IMR-90 (cell line): ENCODE data around the gene MALT1. TPM values are rescaled to one million over a fixed set of nuclear protein-coding genes. Genes with fewer than 3 reads are reported as not detected.

Experiments
- ATAC-seq: fragments of 200-7000 bp; cut with Tn5 transposase; 2 replicates; pipeline ENCODE4 v1.9.1; 2020; ENCODE audit warnings: low read depth, mild to moderate bottlenecking, moderate library complexity
- BruUV-seq: library from RNA; stranded (reverse); fragments of 400-500 nt; replicated peaks from 2 replicates; lab custom pipeline; 2021; lab: Mats Ljungman, UMichigan
- CTCF ChIA-PET: fragments of 300-600 bp; formaldehyde crosslinking; extraction: SDS; loops from one replicate; lab custom pipeline; 2021; ENCODE audit warnings: antibody characterized with exemption; lab: Yijun Ruan, JAX
- POLR2A ChIA-PET: fragments of 300-600 bp; sonication (Branson Sonifier 250); formaldehyde crosslinking; loops from one replicate; lab custom pipeline; 2022; ENCODE audit warnings: antibody characterized with exemption; ENCODE audit not compliant: unreplicated experiment; lab: Charles Lee
- DNase-seq: peaks from one replicate; pipeline ENCODE4 v3.0.0; 2013
- H2AFZ ChIP-seq: replicated peaks from 2 replicates; pipeline ENCODE3; 2013; ENCODE audit warnings: low read length, mild to moderate bottlenecking; ENCODE audit not compliant: poor library complexity
- H2AK5ac ChIP-seq: 2 replicates; pipeline ENCODE4 v1.6.1; 2013; ENCODE audit warnings: low read depth, low read length, inconsistent platforms
- H2AK9ac ChIP-seq: replicated peaks from 2 replicates; pipeline ENCODE3; 2013; ENCODE audit warnings: mild to moderate bottlenecking, low read depth, low read length, moderate library complexity; ENCODE audit not compliant: poor library complexity
- H2BK120ac ChIP-seq: 2 replicates; pipeline ENCODE4 v1.6.1; 2013; ENCODE audit warnings: low read depth, low read length, inconsistent platforms
- H2BK15ac ChIP-seq: 3 replicates; pipeline ENCODE4 v1.6.1; 2013; ENCODE audit warnings: low read depth, low read length, inconsistent platforms
- H2BK20ac ChIP-seq: 2 replicates; pipeline ENCODE4 v1.6.1; 2013; ENCODE audit warnings: low read depth, mild to moderate bottlenecking, inconsistent platforms, low read length, moderate library complexity
- H2BK5ac ChIP-seq: 2 replicates; pipeline ENCODE4 v1.6.1; 2013; ENCODE audit warnings: mild to moderate bottlenecking, low read depth, low read length, inconsistent platforms; ENCODE audit not compliant: poor library complexity, severe bottlenecking
- H3K14ac ChIP-seq: replicated peaks from 2 replicates; pipeline ENCODE4 v1.6.1; 2013; ENCODE audit warnings: low read depth, low read length, inconsistent platforms
- H3K18ac ChIP-seq: 2 replicates; pipeline ENCODE4 v1.6.1; 2013; ENCODE audit warnings: low read depth, low read length, control low read depth
- H3K23ac ChIP-seq: 2 replicates; pipeline ENCODE4 v1.6.1; 2013; ENCODE audit warnings: low read depth, low read length, inconsistent platforms
- H3K27ac ChIP-seq: 2 replicates; pipeline ENCODE4 v1.5.1; 2013; ENCODE audit warnings: mild to moderate bottlenecking, control low read depth, low read length; ENCODE audit not compliant: insufficient read depth
- H3K27me3 ChIP-seq: 2 replicates; pipeline ENCODE4 v1.6.1; 2013; ENCODE audit warnings: low read length; ENCODE audit not compliant: control insufficient read depth, insufficient read depth
- H3K36me3 ChIP-seq: 2 replicates; pipeline ENCODE4 v1.6.1; 2013; ENCODE audit warnings: low read length, mixed read lengths; ENCODE audit not compliant: control insufficient read depth, insufficient read depth
- H3K4ac ChIP-seq: 2 replicates; pipeline ENCODE4 v1.6.1; 2013; ENCODE audit warnings: low read depth, low read length, inconsistent platforms
- H3K4me1 ChIP-seq: 2 replicates; pipeline ENCODE4 v1.6.1; 2013; ENCODE audit warnings: low read length, mixed read lengths; ENCODE audit not compliant: control insufficient read depth, insufficient read depth
- H3K4me2 ChIP-seq: 2 replicates; pipeline ENCODE4 v1.6.1; 2013; ENCODE audit warnings: low read depth, mild to moderate bottlenecking, control low read depth, low read length, moderate library complexity
- H3K4me3 ChIP-seq: 2 replicates; pipeline ENCODE4 v1.5.1; 2013; ENCODE audit warnings: low read depth, mild to moderate bottlenecking, control low read depth, low read length, moderate library complexity; ENCODE audit not compliant: insufficient read depth
- H3K56ac ChIP-seq: 2 replicates; pipeline ENCODE4 v1.6.1; 2013; ENCODE audit warnings: low read length, inconsistent platforms; ENCODE audit not compliant: insufficient read depth; ENCODE audit errors: extremely low read depth
- H3K79me1 ChIP-seq, 2 experiments: 2 replicates each; pipeline ENCODE4 v1.6.1; 2013; ENCODE audit warnings: low read length in 2 of 2, inconsistent platforms in 1 of 2, low read depth in 1 of 2
- H3K9ac ChIP-seq: 2 replicates; pipeline ENCODE4 v1.6.1; 2013; ENCODE audit warnings: low read depth, low read length, control low read depth
- H3K9me1 ChIP-seq: 2 replicates; pipeline ENCODE4 v1.6.1; 2013; ENCODE audit warnings: low read length, inconsistent platforms; ENCODE audit not compliant: insufficient read depth
- H3K9me3 ChIP-seq: 2 replicates; pipeline ENCODE4 v1.6.1; 2013; ENCODE audit warnings: low read length; ENCODE audit not compliant: control insufficient read depth, insufficient read depth
- H4K20me1 ChIP-seq: 2 replicates; pipeline ENCODE4 v1.6.1; 2013; ENCODE audit warnings: low read length, inconsistent platforms; ENCODE audit not compliant: insufficient read depth
- H4K5ac ChIP-seq: 2 replicates; pipeline ENCODE4 v1.6.1; 2013; ENCODE audit warnings: mild to moderate bottlenecking, low read depth, low read length, control low read depth
- H4K8ac ChIP-seq, 2 experiments: 2 replicates each; pipeline ENCODE4 v1.6.1; 2013; ENCODE audit warnings: low read depth in 2 of 2, low read length in 2 of 2, control low read depth in 1 of 2, inconsistent platforms in 1 of 2
- H4K91ac ChIP-seq: 2 replicates; pipeline ENCODE4 v1.6.1; 2013; ENCODE audit warnings: low read depth, low read length, inconsistent platforms; ENCODE audit not compliant: insufficient read depth
- BHLHE40 ChIP-seq: fragments of 150-350 bp; IDR thresholded peaks from 2 replicates; pipeline ENCODE4 v1.6.1; 2016; ENCODE audit warnings: mild to moderate bottlenecking, low read depth, low read length
- CEBPB ChIP-seq: IDR thresholded peaks from 2 replicates; pipeline ENCODE4 v1.6.1; 2012; ENCODE audit warnings: low read depth, low read length, improper control_type of control experiment
- CHD1 ChIP-seq: IDR thresholded peaks from 2 replicates; pipeline ENCODE4 v1.6.1; 2012; ENCODE audit warnings: low read depth, low read length, improper control_type of control experiment
- CTCF ChIP-seq: conservative IDR thresholded peaks from 2 replicates; pipeline ENCODE4 v1.5.1; 2012; ENCODE audit warnings: mild to moderate bottlenecking, low read depth, low read length, improper control_type of control experiment
- FOS ChIP-seq: fragments of 150-350 bp; IDR thresholded peaks from 2 replicates; pipeline ENCODE4 v1.6.1; 2016; ENCODE audit warnings: low read depth, low read length
- MAFK ChIP-seq: IDR thresholded peaks from 2 replicates; pipeline ENCODE4 v1.6.1; 2012; ENCODE audit warnings: low read depth, low read length, improper control_type of control experiment
- MAZ ChIP-seq: IDR thresholded peaks from 2 replicates; pipeline ENCODE4 v1.6.1; 2012; ENCODE audit warnings: low read depth, mild to moderate bottlenecking, low read length, improper control_type of control experiment, moderate library complexity, borderline replicate concordance
- MXI1 ChIP-seq: IDR thresholded peaks from 2 replicates; pipeline ENCODE4 v1.6.1; 2012; ENCODE audit warnings: low read depth, mild to moderate bottlenecking, low read length, moderate library complexity, borderline replicate concordance
- NFE2L2 ChIP-seq: fragments of 150-350 bp; IDR thresholded peaks from 2 replicates; pipeline ENCODE4 v1.6.1; 2016; ENCODE audit warnings: low read depth, mild to moderate bottlenecking, low read length
- POLR2A ChIP-seq: IDR thresholded peaks from 2 replicates; pipeline ENCODE4 v1.6.1; 2012; ENCODE audit warnings: mild to moderate bottlenecking, low read depth, low read length
- RAD21 ChIP-seq: IDR thresholded peaks from 2 replicates; pipeline ENCODE4 v1.6.1; 2012; ENCODE audit warnings: low read length, improper control_type of control experiment
- RCOR1 ChIP-seq: IDR thresholded peaks from 2 replicates; pipeline ENCODE4 v1.6.1; 2012; ENCODE audit warnings: mild to moderate bottlenecking, low read length, improper control_type of control experiment; ENCODE audit not compliant: insufficient replicate concordance
- RFX5 ChIP-seq: IDR thresholded peaks from 2 replicates; pipeline ENCODE4 v1.8.0; 2012; ENCODE audit warnings: low read depth, mild to moderate bottlenecking, low read length, moderate library complexity
- SMC3 ChIP-seq: fragments of 150-350 bp; IDR thresholded peaks from 2 replicates; pipeline ENCODE4 v1.6.1; 2016; ENCODE audit warnings: low read depth, mild to moderate bottlenecking, antibody characterized with exemption, low read length, moderate library complexity
- USF2 ChIP-seq: fragments of 150-350 bp; IDR thresholded peaks from 2 replicates; pipeline ENCODE4 v1.6.1; 2017; ENCODE audit warnings: mild to moderate bottlenecking, antibody characterized with exemption, low read length, low read depth
- WGBS, 2 experiments: methylation state at CpG; one replicate each; pipeline versions ENCODE4 v1.1.5 to v1.1.7; 2013; ENCODE audit warnings: missing lambda C conversion rate in 2 of 2; ENCODE audit not compliant: insufficient read length in 1 of 2; ENCODE audit errors: extremely low coverage in 2 of 2; 5-methylcytosine and 5-hydroxymethylcytosine counted together
- dilution Hi-C: fragments of 300-500 bp; cut with HindIII; formaldehyde crosslinking; loops from one replicate; pipeline ENCODE4 v1.14.3; 2018; ENCODE audit warnings: low sequenced_read_pairs; ENCODE audit not compliant: unreplicated experiment
- in situ Hi-C: fragments of 300-500 bp; cut with MboI; formaldehyde crosslinking; loops from 3 replicates; pipeline ENCODE4 v1.14.3; 2019; ENCODE audit warnings: low sequenced_read_pairs, inconsistent platforms, mixed read lengths
- intact Hi-C: fragments of 100-400 bp; cut with micrococcal nuclease; formaldehyde crosslinking; loops from 2 replicates; pipeline ENCODE4 v1.10.0; 2022
- polyA plus RNA-seq, 3 experiments: library from polyadenylated mRNA; depleted of rRNA; stranded (reverse); fragments of >200 nt; gene quantifications; 2 replicates each; pipeline ENCODE4 v1.2.3, GENCODE V29; 2012; ENCODE audit warnings: low replicate concordance in 1 of 3
- total RNA-seq: library from RNA; depleted of rRNA; stranded (reverse); fragments of >200 nt; gene quantifications from 2 replicates; pipeline ENCODE4 v1.2.3, GENCODE V29; 2012
- TF ChIP-seq, protein P1 (sequence below): fragments of 150-350 bp; IDR thresholded peaks from 2 replicates; pipeline ENCODE4 v1.6.1; 2016; ENCODE audit warnings: low read depth, mild to moderate bottlenecking, low read length, moderate library complexity, borderline replicate concordance

The MALT1 gene
- total and polyA plus RNA-seq, 2 of the 4 experiments (the other 2 are of a cell fraction), result 8.3 to 25.3 TPM

DNA sequence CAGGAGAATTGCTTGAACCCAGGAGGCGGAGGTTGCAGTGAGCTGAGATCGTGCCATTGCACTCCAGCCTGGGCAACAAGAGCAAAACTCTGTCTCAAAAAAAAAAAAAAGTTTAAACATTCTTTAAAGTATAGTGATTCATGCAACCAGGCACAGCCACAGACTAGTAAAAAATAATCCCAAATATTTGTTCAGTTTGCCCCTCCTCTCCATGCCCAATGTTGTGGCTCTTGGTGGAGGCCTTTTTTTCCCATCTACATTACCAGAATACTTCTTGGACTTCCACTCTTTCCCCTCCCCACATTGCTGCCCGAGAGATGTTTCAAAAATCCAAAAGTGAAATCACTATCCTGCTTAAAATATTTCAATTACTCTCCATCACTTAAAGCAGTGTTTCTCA, 5.1 kb upstream of the MALT1 start:
- Histone ChIP-seq H4K20me1 (no peaks in the 10 kb centered on the region), H3K23ac (0 out of 2 replicates have a peak overlapping the region, but pooled peaks have one; percentile 29), H3K9me1 (peaks cover 3% of the 10 kb centered on the region; the same call in 1 of the 2 replicates), H3K36me3 (no peaks in the 10 kb centered on the region), H2AK5ac (no peak overlapping the region), H3K27me3 (no peaks in the 10 kb centered on the region), H3K4me1 (peaks cover 6% of the 10 kb centered on the region), H2BK20ac (peak overlapping the region; percentile 38; the same call in 1 of the 2 replicates), H3K14ac (0 out of 2 replicates have a peak overlapping the region, but pooled peaks have one; percentile 4), H4K91ac (no peak overlapping the region), H2AK9ac (no peak overlapping the region), H3K4me2 (no peak overlapping the region), H3K9ac (no peak overlapping the region), H3K27ac (no peak overlapping the region), H3K4ac (peak overlapping the region; percentile 31; the same call in 1 of the 2 replicates), H2AFZ (no peak overlapping the region), H3K79me1 (peaks cover 0 to 6% of the 10 kb centered on the region in 2 experiments; a peak in 1 of 4 replicates), H3K4me3 (no peak overlapping the region), H3K9me3 (no peaks in the 10 kb centered on the region), H2BK15ac (no peak overlapping the region), H2BK5ac (no peak overlapping the region), H3K18ac (no peak overlapping the region; the same call in 1 of the 2 replicates), H3K56ac (0 out of 2 replicates have a peak overlapping the region, but pooled peaks have one; percentile 9), H2BK120ac (no peak overlapping the region), H4K8ac (no peak overlapping the region), H4K5ac (no peak overlapping the region)
- ChIA-PET CTCF (no interaction called here), POLR2A (no interaction called here)
- no peak for TF ChIP-seq CEBPB
- TF ChIP-seq, protein P1, sequence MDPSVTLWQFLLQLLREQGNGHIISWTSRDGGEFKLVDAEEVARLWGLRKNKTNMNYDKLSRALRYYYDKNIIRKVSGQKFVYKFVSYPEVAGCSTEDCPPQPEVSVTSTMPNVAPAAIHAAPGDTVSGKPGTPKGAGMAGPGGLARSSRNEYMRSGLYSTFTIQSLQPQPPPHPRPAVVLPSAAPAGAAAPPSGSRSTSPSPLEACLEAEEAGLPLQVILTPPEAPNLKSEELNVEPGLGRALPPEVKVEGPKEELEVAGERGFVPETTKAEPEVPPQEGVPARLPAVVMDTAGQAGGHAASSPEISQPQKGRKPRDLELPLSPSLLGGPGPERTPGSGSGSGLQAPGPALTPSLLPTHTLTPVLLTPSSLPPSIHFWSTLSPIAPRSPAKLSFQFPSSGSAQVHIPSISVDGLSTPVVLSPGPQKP, result no peak
- no peak for TF ChIP-seq RFX5
- TF ChIP-seq RCOR1, result no peak
- no peak for TF ChIP-seq USF2
- TF ChIP-seq MAFK, result no peak
- no peak for TF ChIP-seq BHLHE40
- TF ChIP-seq FOS, result no peak
- no peak for TF ChIP-seq SMC3
- TF ChIP-seq CHD1, result no peak
- no peak for TF ChIP-seq CTCF
- TF ChIP-seq MXI1, result no peak
- TF ChIP-seq MAZ, result no peak
- no peak for TF ChIP-seq NFE2L2
- no peak for TF ChIP-seq RAD21
- TF ChIP-seq POLR2A, result no peak
- no TSS peak for BruUV-seq
- intact Hi-C loops, result no loop called here
- in situ Hi-C loops, result no loop called here
- DNase-seq (no peak), ATAC-seq (peak; percentile 15)
- no CpG with 5 or more reads among the region's 3 CpGs for WGBS, 2 experiments
- dilution Hi-C loops, result no loop called here
